GM21423 (cell line): ENCODE measurements around the gene LYST.
"Not testable (repeated sequence)": the region's sequence is repeated elsewhere in the genome, so short reads cannot be mapped to it uniquely, and the experiment has no call there.

Experiments
- ATAC-seq: cut with Tn5 transposase; IDR thresholded peaks from one replicate; pipeline ENCODE4 v1.9.1; 2021; ENCODE audit warnings: mild to moderate bottlenecking, moderate library complexity; ENCODE audit not compliant: unreplicated experiment

Gene LYST

GRCh38 chr1:235642011-235642942 lies 224.4 kb downstream of the LYST start:
- peak; percentile 58 for ATAC-seq

GRCh38 chr1:235640580-235640979 lies 226.1 kb downstream of the LYST start:
- no peak for ATAC-seq

- ATAC-seq: no peak
These were observed 227.2 kb downstream of the LYST start for GRCh38 chr1:235639226-235640205.

GRCh38 chr1:235638612-235639011 lies 228.1 kb downstream of the LYST start:
- not testable (repeated sequence) for ATAC-seq

GRCh38 chr1:235637756-235638534 lies 228.8 kb downstream of the LYST start:
- no peak for ATAC-seq

GRCh38 chr1:235635938-235636662 lies 230.6 kb downstream of the LYST start:
- ATAC-seq: no peak

GRCh38 chr1:235632506-235633401 lies 234.0 kb downstream of the LYST start:
- peak; percentile 69 for ATAC-seq

GRCh38 chr1:235631816-235632215 lies 234.9 kb downstream of the LYST start:
- no peak for ATAC-seq

- ATAC-seq: no peak
These were observed 238.2 kb downstream of the LYST start for GRCh38 chr1:235628316-235629005.

GRCh38 chr1:235625831-235626230 lies 240.9 kb downstream of the LYST start:
- no peak for ATAC-seq

- ATAC-seq: no peak
These were observed 241.4 kb downstream of the LYST start for GRCh38 chr1:235625340-235625739.

- no peak for ATAC-seq
These were observed 241.9 kb downstream of the LYST start for GRCh38 chr1:235624721-235625333.

GRCh38 chr1:235622936-235623779 lies 243.5 kb downstream of the LYST start:
- no peak for ATAC-seq

GRCh38 chr1:235619149-235619548 lies 247.6 kb downstream of the LYST start:
- not testable (repeated sequence) for ATAC-seq

GRCh38 chr1:235617808-235618207 lies 248.9 kb downstream of the LYST start:
- ATAC-seq: no peak

GRCh38 chr1:235617140-235617539 lies 249.6 kb downstream of the LYST start:
- ATAC-seq: no peak

GRCh38 chr1:235614442-235614954 lies 252.2 kb downstream of the LYST start:
- ATAC-seq: no peak
